ENCODE results near the gene ARPC5. TPM values are rescaled to one million over a fixed set of nuclear protein-coding genes. Genes with fewer than 3 reads are reported as not detected.

Gene ARPC5
- total RNA-seq, 1 donor from 2014 or later: 144 TPM

DNA sequence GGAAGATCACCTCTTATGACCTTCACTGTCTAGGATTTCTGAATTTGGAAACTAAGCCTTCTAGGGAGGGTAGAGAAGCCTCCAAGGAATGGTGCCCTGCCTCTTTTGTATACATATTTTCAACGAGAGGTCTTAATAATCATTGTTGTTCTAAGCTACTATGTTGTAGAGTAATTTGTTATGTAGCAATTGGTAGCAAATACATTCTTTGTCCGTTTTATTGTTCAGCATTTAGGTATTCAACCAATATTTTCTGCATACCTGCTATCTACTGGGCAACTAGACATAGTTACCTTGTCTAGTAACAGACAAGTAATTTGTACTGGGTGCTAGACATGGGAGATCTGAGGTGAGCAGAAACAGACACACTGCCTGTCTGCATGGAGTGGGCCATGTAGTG, 24.6 kb downstream of the ARPC5 start:
- DNase-seq (ENCODE audit: low read depth in 2 of 2): no peak

DNA sequence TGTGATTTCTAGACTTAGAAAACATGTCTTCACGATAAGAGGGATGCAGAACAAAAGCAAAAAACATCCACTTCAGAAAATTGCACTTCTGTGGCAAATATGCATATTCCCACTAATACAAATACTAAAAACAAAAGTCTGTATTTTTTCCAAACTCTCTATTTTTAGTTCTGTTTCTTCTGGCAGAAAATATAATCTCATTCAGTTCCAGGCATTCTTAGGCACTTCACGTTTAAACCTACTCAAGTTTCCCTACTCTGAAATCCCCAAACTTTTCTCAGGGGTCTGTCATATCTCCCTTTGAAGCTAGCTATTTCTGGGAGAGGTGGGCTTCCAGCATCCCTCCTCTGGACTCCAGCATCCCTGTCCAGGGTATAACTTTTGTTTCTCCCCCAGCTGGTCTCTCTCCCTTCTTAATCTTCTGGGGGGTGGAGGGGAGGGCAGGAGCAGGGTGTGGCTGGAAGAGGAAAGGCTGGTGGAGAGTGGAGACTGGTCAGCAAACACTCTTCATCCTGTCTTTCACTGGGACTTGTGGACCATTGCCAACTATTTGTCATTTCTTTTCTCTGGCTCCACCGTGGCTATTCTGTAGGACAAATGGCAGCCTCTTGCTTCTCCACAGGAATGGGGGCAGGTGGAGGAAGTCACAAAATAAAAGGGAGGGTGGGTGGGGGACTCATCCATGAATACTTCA, 25.7 kb downstream of the ARPC5 start:
- DNase-seq (ENCODE audit: low read depth in 2 of 2): peak in 1 of 2 donors; percentile 57

DNA sequence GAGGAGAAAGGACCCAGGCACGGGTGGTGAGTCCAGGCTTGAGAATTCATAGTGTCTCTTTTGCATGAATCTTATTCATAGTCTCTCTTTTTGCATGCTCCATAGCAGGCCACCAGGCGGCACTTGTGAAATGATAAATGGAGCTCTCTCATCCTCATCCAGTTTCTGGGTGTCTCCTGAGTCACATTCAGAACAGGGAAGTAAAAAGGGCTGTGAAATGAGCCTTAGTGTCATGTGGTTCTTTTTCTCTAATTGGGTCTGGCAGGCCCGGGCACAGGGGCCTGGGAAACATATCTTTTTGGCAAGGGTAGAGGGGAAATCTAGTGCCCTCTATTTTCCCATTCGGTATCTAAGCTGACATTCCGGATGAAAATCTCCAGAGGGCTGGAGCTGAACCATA, 26.3 kb downstream of the ARPC5 start:
- DNase-seq (ENCODE audit: low read depth in 2 of 2): peak; percentile 34 to 76

DNA sequence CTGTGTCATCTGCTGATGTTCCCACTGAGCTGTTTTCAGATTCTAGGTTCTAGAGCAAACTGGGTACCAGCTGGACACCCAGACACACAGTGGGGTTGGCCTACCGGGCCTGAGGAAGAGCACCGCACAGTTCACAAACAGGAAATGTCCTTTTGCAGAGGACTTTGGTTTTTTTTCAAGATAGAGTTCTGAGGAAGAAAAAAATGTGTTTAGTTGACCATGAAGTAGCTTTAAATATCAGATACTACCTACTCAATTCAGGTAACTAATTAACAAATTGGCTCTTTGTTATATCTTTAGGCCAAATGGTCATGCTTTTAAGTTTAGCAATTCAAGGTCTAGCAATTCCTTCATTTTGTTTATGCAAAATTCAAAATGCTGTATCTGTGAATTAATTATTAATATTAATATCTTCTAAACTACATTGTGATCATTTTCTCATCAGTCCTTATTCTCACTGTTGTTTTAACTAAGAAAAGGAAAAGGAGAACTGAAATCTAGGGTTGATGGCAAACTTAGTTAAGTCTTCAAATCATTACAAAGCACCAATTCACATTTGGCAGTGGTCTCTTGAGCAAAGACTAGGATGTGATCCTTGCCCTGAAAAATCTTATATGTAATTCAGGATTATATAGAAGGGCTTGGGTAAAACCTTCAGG, 28.1 kb downstream of the ARPC5 start:
- no peak for DNase-seq (ENCODE audit: low read depth in 2 of 2)

DNA sequence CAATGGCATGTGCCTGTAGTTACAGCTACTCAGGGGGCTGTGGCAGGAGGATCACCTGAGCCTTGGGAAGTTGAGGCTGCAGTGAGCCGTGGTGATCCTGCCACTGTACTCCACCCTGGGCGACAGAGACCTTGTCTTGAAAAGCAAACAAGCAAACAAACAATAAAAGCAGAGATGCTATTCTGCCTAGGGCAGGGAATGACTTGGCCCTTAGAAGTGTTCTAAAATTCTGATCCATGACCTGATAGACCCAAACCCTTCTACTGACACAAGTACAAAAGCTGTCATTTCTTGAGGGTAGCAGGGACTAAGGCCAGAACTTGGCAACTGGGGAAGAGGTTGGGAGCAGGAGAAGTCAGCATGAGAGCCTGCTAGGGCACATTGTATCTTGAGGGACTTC, 29.7 kb downstream of the ARPC5 start:
- DNase-seq (ENCODE audit: low read depth in 2 of 2): no peak

DNA sequence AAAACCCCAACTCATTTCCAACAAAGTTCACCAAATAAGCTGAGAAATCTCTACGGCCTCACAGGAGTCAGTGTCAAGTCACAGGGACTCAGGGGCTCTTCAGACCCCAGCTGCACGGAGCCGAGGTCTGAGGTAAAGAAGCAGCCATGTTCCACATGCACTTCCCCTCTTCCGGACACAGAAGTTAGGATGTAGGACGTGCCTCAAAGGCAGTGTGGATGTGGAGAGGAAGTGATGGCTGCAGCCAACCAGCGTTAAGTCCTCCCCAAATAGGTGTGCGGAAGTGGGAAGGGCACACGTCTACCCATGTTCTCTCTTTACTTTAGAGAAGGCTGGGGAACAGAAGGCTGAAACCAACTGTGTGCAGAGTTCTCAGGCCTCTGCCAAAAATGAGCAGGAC, 30.8 kb downstream of the ARPC5 start:
- no peak for DNase-seq (ENCODE audit: low read depth in 2 of 2)

DNA sequence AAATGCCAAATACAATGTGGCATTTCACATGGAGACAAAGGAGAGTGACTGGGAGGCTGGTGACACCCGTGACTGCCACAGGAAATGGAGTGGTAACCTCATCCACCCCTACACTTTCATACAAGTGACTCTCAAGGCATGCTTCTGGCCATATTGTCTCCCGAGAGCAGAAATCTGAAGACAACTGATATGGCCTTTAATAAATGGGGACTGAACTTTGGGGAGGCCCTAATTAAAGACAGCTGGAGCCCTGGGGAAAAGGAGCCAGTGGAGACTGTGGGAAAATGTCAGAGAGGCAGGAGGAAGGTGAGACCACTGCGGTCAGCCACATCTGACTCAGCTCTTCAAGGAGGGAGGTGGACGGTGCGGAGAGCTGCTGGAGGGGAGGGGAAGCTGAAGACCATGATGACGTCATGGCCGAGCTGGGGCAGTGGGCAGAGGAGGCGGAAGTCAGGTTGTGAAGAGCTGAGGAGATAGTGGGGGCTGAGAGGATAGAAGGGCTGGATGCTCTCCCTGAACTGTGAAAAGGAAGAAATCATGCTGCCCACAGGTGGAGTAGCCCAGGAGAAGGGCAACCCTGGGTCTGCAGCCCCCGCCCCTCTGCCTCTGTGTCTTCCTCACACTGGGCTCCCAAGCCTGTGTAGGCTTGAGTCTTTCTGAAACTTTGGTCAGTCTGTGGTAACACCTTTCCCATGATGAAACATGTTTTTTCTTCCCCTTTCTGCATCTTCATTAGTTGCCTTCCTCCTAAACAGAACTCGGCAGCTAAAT, 31.4 kb downstream of the ARPC5 start:
- DNase-seq (ENCODE audit: low read depth in 2 of 2): peak in 1 of 2 donors; percentile 74

DNA sequence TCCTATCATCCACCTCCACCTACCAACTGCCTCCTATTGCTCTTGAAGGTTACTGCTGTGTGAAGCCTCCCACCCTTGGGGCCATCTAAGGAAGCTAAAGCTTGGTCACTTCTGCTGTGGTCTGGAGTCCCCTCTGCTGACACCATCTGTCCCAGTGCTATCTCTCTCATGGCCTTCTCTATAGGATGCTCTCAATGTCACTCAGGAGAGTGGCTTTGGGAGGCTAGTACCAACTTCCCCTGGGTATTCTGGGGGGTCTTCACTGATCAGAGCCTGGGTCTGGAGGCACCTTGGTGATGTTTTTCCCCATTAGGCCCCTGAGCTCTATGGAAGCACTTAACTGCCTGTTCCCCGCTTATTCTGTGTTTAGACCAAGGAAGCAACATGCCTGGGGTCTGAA, 33.1 kb downstream of the ARPC5 start:
- DNase-seq (ENCODE audit: low read depth in 2 of 2): no peak

DNA sequence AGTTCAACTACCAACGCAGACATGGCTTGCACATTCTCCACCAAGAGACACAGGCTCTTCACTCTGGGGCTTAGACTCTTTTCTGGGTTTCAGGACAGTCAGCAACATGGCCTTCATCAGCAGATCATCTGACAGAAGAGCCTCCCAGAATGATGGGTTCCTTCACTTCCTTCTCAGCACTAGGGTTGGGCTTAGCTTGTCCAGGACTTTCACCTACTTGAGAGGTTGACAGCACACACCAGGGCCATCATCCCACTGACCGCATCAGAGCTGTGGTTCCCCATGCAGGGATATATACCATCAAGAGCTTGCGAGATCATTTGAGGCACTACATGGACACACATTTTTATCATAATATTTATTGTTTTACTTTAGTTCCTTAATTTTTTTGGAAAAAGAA, 34.9 kb downstream of the ARPC5 start:
- no peak for DNase-seq (ENCODE audit: low read depth in 2 of 2)

DNA sequence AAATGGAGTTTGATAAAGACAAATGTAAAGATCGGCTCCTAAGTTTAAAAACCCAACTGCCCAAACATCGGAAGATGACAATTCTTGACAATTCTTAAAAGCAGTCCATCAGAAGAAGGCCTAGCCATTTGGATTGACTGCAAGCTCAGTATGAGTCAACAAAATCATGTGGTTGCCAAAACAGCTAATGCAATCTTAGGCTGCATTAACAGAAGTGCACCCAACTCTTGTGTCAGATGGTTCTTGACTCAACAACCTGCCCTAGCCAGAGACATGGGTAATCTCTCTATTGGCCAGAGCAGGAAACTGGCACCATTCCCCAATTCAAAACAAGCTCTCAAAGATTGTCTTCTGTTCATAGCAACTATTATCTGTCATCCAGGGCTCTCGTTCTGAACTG, 35.4 kb downstream of the ARPC5 start:
- DNase-seq (ENCODE audit: low read depth in 2 of 2): peak in 1 of 2 donors; percentile 70

DNA sequence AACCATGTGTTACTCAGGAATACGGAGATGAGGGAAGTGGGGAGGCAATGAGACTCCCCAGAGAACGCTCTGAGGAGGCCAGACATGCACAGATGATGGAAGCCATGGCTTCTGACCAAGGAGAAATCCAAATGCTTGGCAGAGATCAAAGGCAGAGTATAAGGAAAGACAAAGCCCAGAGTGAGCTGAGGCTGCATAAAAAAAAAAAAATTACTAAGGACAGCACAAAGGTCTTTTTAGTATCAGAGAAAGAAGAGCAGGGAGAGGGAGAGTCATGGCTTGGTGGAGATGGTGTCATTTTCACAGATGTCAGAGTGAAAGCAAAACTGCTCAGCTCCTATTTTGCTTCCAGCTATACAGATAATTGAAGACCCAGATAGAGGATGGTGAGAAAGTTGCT, 37.2 kb downstream of the ARPC5 start:
- no peak for DNase-seq (ENCODE audit: low read depth in 2 of 2)

DNA sequence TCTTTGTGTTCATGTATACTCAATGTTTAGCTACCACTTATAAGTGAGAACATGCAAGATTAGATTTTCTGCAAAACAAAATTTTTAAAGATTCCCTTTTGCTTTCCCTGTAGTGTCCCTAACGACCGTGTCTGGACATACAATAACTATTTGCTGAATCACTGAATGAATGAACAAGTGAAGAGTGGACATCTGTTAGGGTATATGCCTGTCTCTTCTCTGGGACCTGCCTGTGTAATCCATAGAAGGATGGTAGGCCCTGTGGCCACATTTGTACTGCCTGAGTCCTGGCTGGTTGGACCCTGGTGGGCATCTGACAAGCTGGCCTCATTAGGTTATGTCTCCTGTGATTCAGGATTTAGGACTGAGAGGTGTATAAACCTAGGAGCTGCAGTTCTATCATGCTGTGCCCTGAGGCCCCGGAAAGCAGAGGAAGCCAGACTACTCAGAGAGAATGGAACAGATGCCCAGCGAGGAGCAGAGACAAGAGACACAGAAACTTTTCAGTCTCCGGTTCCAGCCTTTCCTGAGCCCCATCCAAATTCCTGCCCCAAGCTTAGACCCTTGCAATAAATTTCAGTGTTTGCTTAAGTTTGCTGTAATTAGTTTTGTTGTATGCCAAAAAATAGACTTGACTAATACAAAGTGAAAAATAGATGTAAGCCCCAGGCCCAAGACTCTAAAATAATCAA, 37.8 kb downstream of the ARPC5 start:
- DNase-seq (ENCODE audit: low read depth in 2 of 2): no peak

DNA sequence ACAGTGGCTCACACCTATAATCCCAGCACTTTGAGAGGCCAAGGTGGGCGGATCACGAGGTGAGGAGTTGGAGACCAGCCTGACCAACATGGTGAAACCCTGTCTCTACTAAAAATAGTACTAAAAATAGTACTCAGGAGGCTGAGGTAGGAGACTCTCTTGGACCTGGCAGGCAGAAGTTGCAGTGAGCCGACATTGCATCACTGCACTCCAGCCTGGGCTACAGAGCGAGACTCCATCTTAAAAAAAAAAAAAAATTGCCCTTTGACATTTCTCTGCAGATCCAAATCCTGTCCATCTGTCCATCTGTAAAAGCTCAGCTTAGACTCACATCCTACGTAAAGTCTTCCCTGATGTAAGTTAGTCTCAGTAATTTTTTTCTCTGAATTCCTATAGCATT, 39.1 kb downstream of the ARPC5 start:
- DNase-seq (ENCODE audit: low read depth in 2 of 2): no peak

DNA sequence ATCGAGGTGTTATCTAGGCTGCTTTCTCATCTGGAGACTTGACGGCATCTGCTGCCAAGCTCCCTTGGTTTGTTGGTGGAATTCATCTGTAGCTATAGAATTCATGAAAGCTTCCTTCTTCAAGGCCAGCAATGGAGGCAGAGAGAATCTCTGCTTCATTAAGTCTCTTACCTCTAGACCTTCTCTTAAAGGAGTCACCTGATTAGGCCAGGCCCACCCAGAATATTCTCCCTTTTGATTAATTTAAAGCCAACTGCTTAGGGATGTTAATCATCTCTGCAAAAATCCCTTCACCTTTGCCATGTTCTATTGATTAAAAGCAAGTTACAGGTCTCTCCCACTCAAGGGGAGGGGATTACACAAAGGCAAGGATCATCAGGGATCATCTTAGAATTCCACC, 40.0 kb downstream of the ARPC5 start:
- DNase-seq (ENCODE audit: low read depth in 2 of 2): no peak

DNA sequence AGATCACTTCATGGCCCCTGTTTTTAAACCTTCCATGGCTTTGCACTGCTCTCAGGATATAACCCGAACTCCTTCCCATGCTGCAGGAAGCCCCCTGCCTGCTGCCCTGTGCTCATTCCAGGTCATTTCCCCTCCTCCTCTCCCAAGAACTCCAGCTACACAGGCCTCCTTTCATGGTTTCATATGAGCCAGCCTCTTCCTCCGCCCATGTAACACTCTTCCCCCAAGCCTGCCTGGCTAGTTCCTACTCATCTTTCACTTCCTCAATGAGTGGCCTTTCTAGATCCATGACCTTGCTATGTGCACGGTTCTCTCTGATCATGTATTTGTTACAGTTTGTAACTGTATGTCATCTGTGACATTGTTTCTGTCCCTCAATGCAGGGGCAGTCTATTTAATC, 42.2 kb downstream of the ARPC5 start:
- no peak for DNase-seq (ENCODE audit: low read depth in 2 of 2)

DNA sequence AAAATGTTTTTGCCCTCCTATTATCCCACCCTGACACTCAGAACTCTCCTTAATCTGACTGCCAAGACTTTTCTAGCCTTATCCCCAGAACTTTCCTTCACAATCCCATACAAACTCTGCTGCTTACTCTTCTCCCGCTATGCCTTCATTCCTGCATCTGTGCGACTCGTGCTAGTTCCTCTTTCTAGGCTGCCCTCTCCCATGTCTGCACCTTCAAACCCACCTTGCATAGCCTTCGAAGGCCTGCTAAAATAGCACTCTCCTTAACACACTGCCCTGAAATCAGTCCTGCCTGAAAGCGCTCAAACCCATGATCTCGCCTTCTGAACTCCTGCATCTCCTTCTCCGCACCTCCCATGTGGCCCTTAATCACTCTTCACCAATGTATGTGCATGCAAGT, 42.9 kb downstream of the ARPC5 start:
- DNase-seq (ENCODE audit: low read depth in 2 of 2): no peak

DNA sequence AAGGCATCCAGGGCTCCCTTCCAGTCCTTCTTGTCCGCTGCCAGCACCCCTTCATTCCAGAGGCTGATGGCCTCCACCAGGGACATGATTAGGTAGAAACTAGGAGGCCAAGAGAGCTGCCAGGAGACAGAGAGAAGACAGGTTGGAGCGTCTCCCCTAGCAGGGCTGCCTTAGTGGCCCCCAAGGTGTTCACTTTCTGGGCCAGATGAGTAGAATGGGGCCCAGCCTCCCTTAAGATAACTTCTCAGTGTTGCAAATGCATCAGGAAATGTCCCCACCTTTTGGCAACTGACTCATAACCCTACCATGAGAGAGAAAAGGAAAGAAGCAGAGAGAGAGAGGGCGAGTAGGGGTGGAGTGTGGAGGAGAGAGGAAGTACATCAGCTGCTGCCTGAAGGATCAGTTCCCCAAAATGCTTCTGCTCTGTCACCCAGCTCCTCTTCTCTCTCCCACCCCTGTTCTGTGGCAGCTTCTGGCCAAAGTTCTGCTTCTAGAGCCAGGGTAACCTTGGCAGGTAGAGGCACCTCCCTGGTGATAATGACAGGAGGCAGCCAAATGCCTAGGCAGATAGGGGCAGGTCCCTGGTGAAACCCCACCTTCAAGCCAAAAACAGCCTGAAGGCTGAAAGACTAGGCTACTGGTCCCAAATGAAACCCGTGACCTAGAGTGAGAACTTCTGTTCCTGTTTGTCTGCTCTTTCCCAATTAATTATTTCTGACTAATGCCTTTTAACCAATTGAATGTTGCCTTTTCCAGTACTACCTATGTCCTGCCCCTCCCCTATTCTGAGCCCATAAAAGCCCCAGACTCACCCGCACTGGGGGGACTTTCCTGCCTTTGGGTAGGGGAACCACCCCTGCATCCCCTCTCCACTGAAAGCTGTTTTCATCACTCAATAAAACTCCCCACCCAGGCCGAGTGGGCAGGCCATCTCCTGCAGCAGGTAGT, 45.1 kb downstream of the ARPC5 start, which contains the start of gene NCF2:
TSS of gene NCF2 (minus strand) at position 216 of the 948 bp plus-strand sequence. CDS start at position 86, 130 bp downstream.
- peak in 1 of 2 donors; percentile 26 for DNase-seq (ENCODE audit: low read depth in 2 of 2)

DNA sequence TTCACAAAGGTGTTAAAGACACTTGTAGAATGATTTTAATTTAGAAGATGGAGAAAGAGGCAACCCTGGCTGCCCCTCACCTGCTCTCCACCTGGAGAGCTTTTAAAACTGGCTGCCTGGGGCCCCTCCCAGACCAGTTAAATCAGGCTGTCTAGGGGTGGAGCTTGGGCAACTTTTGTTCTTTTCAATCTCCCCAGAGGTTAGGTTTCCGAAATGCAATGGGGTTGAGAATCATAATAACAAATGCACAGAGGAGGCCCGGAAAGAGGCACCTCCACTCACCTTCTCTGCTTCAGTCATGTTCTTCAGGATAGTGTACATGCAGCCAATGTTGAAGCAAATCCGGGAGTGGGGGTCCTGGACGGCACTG, 45.7 kb downstream of the ARPC5 start:
- no peak for DNase-seq (ENCODE audit: low read depth in 2 of 2)

DNA sequence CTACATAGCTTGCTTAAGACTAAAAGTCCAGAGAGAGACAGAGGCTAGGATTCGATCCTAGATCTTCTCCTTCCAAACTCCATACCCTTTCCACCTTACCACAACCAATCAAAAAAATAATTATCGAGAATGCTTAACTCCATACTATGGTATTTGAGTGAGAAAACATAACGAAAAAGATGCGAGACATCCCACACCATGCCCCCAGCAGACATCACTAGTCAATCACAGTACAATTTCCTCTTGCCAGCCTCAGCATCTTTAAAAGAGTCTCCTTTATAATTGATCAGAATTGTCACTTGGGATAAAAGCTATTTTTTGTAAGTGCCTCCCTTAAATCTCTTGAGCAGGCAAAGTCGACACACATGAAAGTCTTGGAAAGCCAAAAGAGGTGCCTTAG, 46.2 kb downstream of the ARPC5 start:
- DNase-seq (ENCODE audit: low read depth in 2 of 2): no peak

DNA sequence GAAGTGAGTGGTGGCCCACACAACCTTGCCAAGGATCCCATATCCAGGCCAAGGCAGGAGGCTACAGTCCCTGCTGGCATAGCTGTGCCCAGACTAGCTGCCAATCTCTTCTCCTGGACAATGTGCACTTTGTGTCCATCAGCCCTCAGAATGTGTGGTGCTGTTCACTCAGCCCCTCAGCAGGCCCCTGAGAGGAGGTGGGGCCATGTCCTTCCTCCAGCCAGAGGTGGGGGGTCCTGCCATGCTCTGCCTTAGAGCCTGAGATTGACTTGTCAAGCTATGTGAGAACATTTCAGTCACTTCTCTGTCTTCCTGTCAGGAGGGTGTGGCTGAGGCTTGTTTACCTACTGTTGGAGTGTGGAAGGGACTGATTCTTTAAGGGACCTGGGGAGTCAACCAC, 46.8 kb downstream of the ARPC5 start:
- DNase-seq (ENCODE audit: low read depth in 2 of 2): no peak

DNA sequence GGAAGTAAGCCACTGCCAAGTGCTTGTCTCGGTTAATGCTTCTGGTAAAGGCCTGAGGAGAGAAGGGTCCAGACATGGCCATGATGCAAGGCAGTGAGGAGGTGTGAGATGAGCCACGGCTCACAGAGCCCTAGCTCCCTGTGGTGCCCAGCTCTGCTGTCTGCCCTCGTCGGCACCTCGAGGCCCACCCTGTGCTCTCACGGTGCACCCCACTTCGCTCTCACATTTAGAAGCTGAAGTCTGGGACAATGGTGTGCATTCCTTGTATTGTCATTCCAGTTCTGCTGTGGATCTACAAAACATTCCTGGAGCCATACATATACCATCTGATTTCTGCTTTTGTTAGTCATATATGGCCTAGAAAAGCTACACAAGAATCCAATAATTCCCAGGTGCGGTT, 48.7 kb downstream of the ARPC5 start:
- DNase-seq (ENCODE audit: low read depth in 2 of 2): no peak

All from lung microvascular endothelial cell (primary cell).